Midbrain (tissue), 1 donor: ENCODE measurements around the gene PPA2.
"Not testable (repeated sequence)": the region's sequence is repeated elsewhere in the genome, so short reads cannot be mapped to it uniquely, and the experiment has no call there.

Experiments
- DNase-seq: peaks from one replicate; lab custom pipeline; 2025; lab: John Stamatoyannopoulos, UW

PPA2 gene

GRCh38 chr4:105473324-105474098 is at the start of gene PPA2:
PPA2 (minus strand) TSS chr4:105474062; CDS start chr4:105474050, 12 bp downstream.
- DNase-seq: peak; percentile 87

- peak; percentile 24 for DNase-seq
These were observed 47.2 kb upstream of the PPA2 start for GRCh38 chr4:105520819-105521790.

GRCh38 chr4:105510245-105510644 is 36.4 kb upstream of the PPA2 start:
- no peak for DNase-seq

- DNase-seq: no peak
These were observed 35.9 kb upstream of the PPA2 start for GRCh38 chr4:105509714-105510113.

GRCh38 chr4:105509291-105509690 is 35.4 kb upstream of the PPA2 start:
- DNase-seq: no peak

- no peak for DNase-seq
These were observed 30.9 kb upstream of the PPA2 start for GRCh38 chr4:105504744-105505143.

GRCh38 chr4:105503484-105503883 is 29.6 kb upstream of the PPA2 start:
- no peak for DNase-seq

GRCh38 chr4:105496899-105497298 is 23.0 kb upstream of the PPA2 start:
- no peak for DNase-seq

GRCh38 chr4:105495667-105496066 is 21.8 kb upstream of the PPA2 start:
- no peak for DNase-seq

GRCh38 chr4:105490523-105490922 is 16.7 kb upstream of the PPA2 start:
- DNase-seq: no peak

GRCh38 chr4:105483840-105484239 is 10.0 kb upstream of the PPA2 start:
- no peak for DNase-seq

- DNase-seq: no peak
These were observed 247 bp upstream of the PPA2 start for GRCh38 chr4:105474099-105474518.

GRCh38 chr4:105472871-105473323 is 965 bp downstream of the PPA2 start:
- no peak for DNase-seq

- peak; percentile 82 for DNase-seq
These were observed 2.2 kb downstream of the PPA2 start for GRCh38 chr4:105471566-105472176.

- DNase-seq: no peak
These were observed 3.1 kb downstream of the PPA2 start for GRCh38 chr4:105470766-105471165.

- DNase-seq: no peak
These were observed 4.1 kb downstream of the PPA2 start for GRCh38 chr4:105469736-105470135.

GRCh38 chr4:105466580-105466979 is 7.3 kb downstream of the PPA2 start:
- no peak for DNase-seq

GRCh38 chr4:105464563-105464962 is 9.3 kb downstream of the PPA2 start:
- DNase-seq: not testable (repeated sequence)

- no peak for DNase-seq
These were observed 11.3 kb downstream of the PPA2 start for GRCh38 chr4:105462576-105462975.

- no peak for DNase-seq
These were observed 12.1 kb downstream of the PPA2 start for GRCh38 chr4:105461621-105462382.

GRCh38 chr4:105461221-105461620 is 12.6 kb downstream of the PPA2 start:
- no peak for DNase-seq
